Keratinocyte (primary cell): Measurements from ENCODE around the gene NECAB3. TPM values are rescaled to one million over a fixed set of nuclear protein-coding genes. Genes with fewer than 3 reads are reported as not detected.

ENCODE experiments used
- DNase-seq: peaks from one replicate; pipeline ENCODE4 v3.0.0-alpha.2; 2011; ENCODE audit warnings: low read depth, missing footprints, low spot score
- FAIRE-seq: peaks from 2 replicates; lab custom pipeline; 2011; peaks lifted over from hg19 to GRCh38; lab: Jason Lieb, UNC
- H2AFZ ChIP-seq: 2 replicates; pipeline ENCODE4 v1.6.0; 2012; ENCODE audit warnings: low read length, control low read depth, inconsistent platforms; ENCODE audit not compliant: control insufficient read depth
- H3K27ac ChIP-seq: 2 replicates; pipeline ENCODE4 v1.5.1; 2011; ENCODE audit warnings: low read length; ENCODE audit not compliant: control insufficient read depth, insufficient read depth
- H3K27me3 ChIP-seq: 3 replicates; pipeline ENCODE4 v1.6.0; 2011; ENCODE audit warnings: low read length; ENCODE audit not compliant: control insufficient read depth, insufficient read depth; ENCODE audit errors: extremely low read depth
- H3K36me3 ChIP-seq, 2 experiments: 2 replicates in 1 of 2; 3 replicates in 1 of 2; pipeline ENCODE4 v1.5.1; 2011; ENCODE audit warnings: low read length in 2 of 2, mild to moderate bottlenecking in 1 of 2; ENCODE audit not compliant: control insufficient read depth in 2 of 2, insufficient read depth in 2 of 2; ENCODE audit errors: extremely low read depth in 1 of 2
- H3K4me1 ChIP-seq: 3 replicates; pipeline ENCODE4 v1.5.1; 2011; ENCODE audit warnings: low read length; ENCODE audit not compliant: control insufficient read depth, insufficient read depth; ENCODE audit errors: extremely low read depth
- H3K4me2 ChIP-seq: 3 replicates; pipeline ENCODE4 v1.6.0; 2011; ENCODE audit warnings: low read depth, low read length; ENCODE audit not compliant: control insufficient read depth, insufficient read depth; ENCODE audit errors: extremely low read depth
- H3K4me3 ChIP-seq, 3 experiments: fragments of 200-600 bp in 1 of 3; sonication (generic) in 1 of 3; 2 replicates in 2 of 3; 3 replicates in 1 of 3; pipeline ENCODE4 v1.5.1; 2011 to 2016; ENCODE audit warnings: low read length in 3 of 3, mild to moderate bottlenecking in 3 of 3, control low read depth in 2 of 3, inconsistent platforms in 1 of 3, low read depth in 1 of 3, mixed read lengths in 1 of 3, mixed run types in 1 of 3, moderate library complexity in 1 of 3; ENCODE audit not compliant: control insufficient read depth in 2 of 3, insufficient read depth in 2 of 3; ENCODE audit errors: extremely low read depth in 1 of 3
- H3K79me2 ChIP-seq: 2 replicates; pipeline ENCODE4 v1.6.0; 2012; ENCODE audit warnings: low read length; ENCODE audit not compliant: control insufficient read depth, insufficient read depth
- H3K9ac ChIP-seq: 3 replicates; pipeline ENCODE4 v1.6.0; 2011; ENCODE audit warnings: low read length; ENCODE audit not compliant: control insufficient read depth, insufficient read depth; ENCODE audit errors: extremely low read depth
- H3K9me1 ChIP-seq: 3 replicates; pipeline ENCODE4 v1.6.0; 2011; ENCODE audit warnings: low read length; ENCODE audit not compliant: control insufficient read depth, insufficient read depth; ENCODE audit errors: extremely low read depth
- H3K9me3 ChIP-seq: 2 replicates; pipeline ENCODE4 v1.5.1; 2012; ENCODE audit warnings: low read depth, low read length; ENCODE audit not compliant: control insufficient read depth
- H4K20me1 ChIP-seq: 3 replicates; pipeline ENCODE4 v1.6.0; 2011; ENCODE audit warnings: low read length; ENCODE audit not compliant: control insufficient read depth, insufficient read depth; ENCODE audit errors: extremely low read depth
- CTCF ChIP-seq, 3 experiments: IDR thresholded peaks in 1 of 3; conservative IDR thresholded peaks in 1 of 3; optimal IDR thresholded peaks in 1 of 3; 2 replicates in 2 of 3; 3 replicates in 1 of 3; pipeline versions ENCODE3 to v1.5.1; 2011; ENCODE audit warnings: low read length in 3 of 3, mild to moderate bottlenecking in 3 of 3, moderate library complexity in 2 of 3, control low read depth in 1 of 3, inconsistent platforms in 1 of 3; ENCODE audit not compliant: insufficient read depth in 2 of 3; ENCODE audit errors: extremely low read depth in 1 of 3
- EZH2 ChIP-seq: IDR thresholded peaks from one replicate; pipeline ENCODE4 v1.6.1; 2012; ENCODE audit warnings: inconsistent platforms, mild to moderate bottlenecking, low read length, moderate library complexity
- dilution Hi-C: fragments of 300-500 bp; cut with MboI; formaldehyde crosslinking; loops from one replicate; pipeline ENCODE4 v1.7.0; 2020; ENCODE audit warnings: low sequenced_read_pairs; ENCODE audit not compliant: extremely low pct_ligation_motif_present
- polyA plus RNA-seq, 5 experiments: library from polyadenylated mRNA; depleted of rRNA in 3 of 5; stranded (reverse) in 3 of 5; stranded (forward) in 1 of 5; unstranded in 1 of 5; fragments of >200 nt; gene quantifications; 1 replicate in 1 of 5; 2 replicates in 3 of 5; 3 replicates in 1 of 5; pipeline versions ENCODE4 v1.2.1 to v1.2.3, GENCODE V29; 2011 to 2012; ENCODE audit warnings: missing spikeins in 2 of 5, low read depth in 1 of 5, low replicate concordance in 1 of 5

Gene NECAB3
- polyA plus RNA-seq, 1 donor (not counting 4 experiments of a cell fraction or from before 2014, with no cell fraction given), result 4.6 TPM

DNA sequence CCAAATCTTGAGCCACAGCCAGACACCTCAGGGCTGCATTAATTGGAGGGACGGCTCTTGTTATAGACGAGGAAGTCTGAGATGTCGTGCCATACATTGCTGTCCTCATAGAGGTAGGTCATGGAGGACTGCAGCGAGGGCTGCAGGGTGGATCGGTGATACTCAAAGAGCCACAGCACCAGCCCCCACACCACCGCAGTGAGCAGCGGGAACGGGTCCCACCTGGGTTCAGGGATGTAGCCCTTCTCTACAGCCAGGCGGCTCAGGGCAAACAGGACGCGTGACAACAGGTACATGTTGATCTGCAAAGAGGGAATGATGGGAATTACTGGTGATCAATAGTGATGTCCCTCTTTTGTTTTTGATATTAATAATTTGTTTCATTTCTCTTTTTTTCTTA lies 33.4 kb upstream of the NECAB3 start:
- no peaks in the 10 kb centered on the region for H3K9me1 ChIP-seq

DNA sequence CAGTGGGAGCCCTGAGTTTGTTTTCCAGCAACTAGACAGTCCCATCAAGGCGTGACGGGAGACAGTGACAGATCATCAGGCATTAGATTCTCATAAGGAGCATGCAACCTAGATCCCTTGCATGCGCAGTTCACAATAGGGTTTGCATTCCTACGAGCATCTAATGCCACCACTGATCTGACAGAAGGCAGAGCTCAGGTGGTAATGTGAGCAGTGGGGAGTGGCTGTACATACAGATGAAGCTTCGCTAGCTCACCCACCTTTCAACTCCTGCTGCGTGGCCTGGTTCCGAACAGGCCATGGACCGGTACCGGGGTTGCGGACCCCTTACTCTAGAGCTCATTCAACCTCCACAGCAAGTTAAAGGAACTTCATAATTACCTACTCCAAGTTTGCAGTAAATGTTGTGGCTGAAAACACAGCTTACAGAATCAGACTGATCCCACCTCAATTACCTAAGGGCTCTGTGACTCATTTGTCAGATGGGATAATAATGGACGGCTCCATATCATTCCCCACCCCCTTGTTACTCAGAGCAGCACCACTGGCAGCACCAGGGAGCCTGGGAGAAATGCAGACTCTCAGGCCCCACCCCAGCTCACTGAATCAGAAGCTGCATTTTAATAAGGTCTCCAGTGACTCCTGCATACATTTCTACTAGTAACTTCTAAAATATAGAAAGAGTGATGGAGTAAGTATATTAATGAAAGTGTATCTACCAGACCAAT lies 30.1 kb upstream of the NECAB3 start:
- no peak overlapping the region for H3K9ac ChIP-seq
- H3K4me1 ChIP-seq, result no peaks in the 10 kb centered on the region
- DNase-seq, result no peak
- no peaks in the 10 kb centered on the region for H3K9me3 ChIP-seq
- no peak for FAIRE-seq
- no peak overlapping the region for H3K4me3 ChIP-seq
- no peaks in the 10 kb centered on the region for H3K27me3 ChIP-seq
- H4K20me1 ChIP-seq, result no peaks in the 10 kb centered on the region
- no peaks in the 10 kb centered on the region for H3K9me1 ChIP-seq
- no peak overlapping the region for H3K27ac ChIP-seq
- H3K36me3 ChIP-seq, result peaks cover 0 to 5% of the 10 kb centered on the region in 2 experiments
- dilution Hi-C loops, result no loop called here
- H3K4me2 ChIP-seq, result no peak overlapping the region
- H2AFZ ChIP-seq, result no peak overlapping the region
- no peaks in the 10 kb centered on the region for H3K79me2 ChIP-seq
- TF ChIP-seq EZH2, result no peak
- TF ChIP-seq CTCF (optimal IDR thresholded peaks at IDR 0.05 in 1 of 3, IDR thresholded peaks at IDR 0.05 in 1 of 3, conservative IDR thresholded peaks at IDR 0.05 in 1 of 3; ENCODE audit: extremely low read depth in 1 of 3, insufficient read depth in 2 of 3, low read length in 3 of 3), result no peak

More for the DNA sequence above, 33.4 kb upstream of the NECAB3 start:
- no peaks in the 10 kb centered on the region for H4K20me1 ChIP-seq
- H3K4me2 ChIP-seq, result no peak overlapping the region
- H3K27me3 ChIP-seq, result no peaks in the 10 kb centered on the region
- no peak overlapping the region for H3K27ac ChIP-seq
- H3K79me2 ChIP-seq, result no peaks in the 10 kb centered on the region
- TF ChIP-seq EZH2 (no peak), CTCF (optimal IDR thresholded peaks at IDR 0.05 in 1 of 3, IDR thresholded peaks at IDR 0.05 in 1 of 3, conservative IDR thresholded peaks at IDR 0.05 in 1 of 3; ENCODE audit: extremely low read depth in 1 of 3, insufficient read depth in 2 of 3, low read length in 3 of 3) (no peak)
- FAIRE-seq (no peak), DNase-seq (no peak)
- no peaks in the 10 kb centered on the region for H3K9me3 ChIP-seq
- no peak overlapping the region for H3K9ac ChIP-seq
- peaks cover 2% of the 10 kb centered on the region for H3K4me1 ChIP-seq
- no peak overlapping the region for H2AFZ ChIP-seq
- dilution Hi-C loops, result no loop called here
- peaks cover 0 to 5% of the 10 kb centered on the region in 2 experiments for H3K36me3 ChIP-seq
- no peak overlapping the region for H3K4me3 ChIP-seq
